ENCODE data around the gene ATP5F1E. TPM values are rescaled to one million over a fixed set of nuclear protein-coding genes. Genes with fewer than 3 reads are reported as not detected.

ATP5F1E gene
- total RNA-seq, 1 experiment from 2014 or later = 33.9 TPM

GRCh38 chr20:59006864-59007664 lies 25.1 kb downstream of the ATP5F1E start, which contains the start of gene CTSZ:
CTSZ (minus strand) TSS chr20:59007254; CDS start chr20:59007128, 126 bp downstream.
- peak; percentile 6 for DNase-seq (ENCODE audit: low read depth)

DNA sequence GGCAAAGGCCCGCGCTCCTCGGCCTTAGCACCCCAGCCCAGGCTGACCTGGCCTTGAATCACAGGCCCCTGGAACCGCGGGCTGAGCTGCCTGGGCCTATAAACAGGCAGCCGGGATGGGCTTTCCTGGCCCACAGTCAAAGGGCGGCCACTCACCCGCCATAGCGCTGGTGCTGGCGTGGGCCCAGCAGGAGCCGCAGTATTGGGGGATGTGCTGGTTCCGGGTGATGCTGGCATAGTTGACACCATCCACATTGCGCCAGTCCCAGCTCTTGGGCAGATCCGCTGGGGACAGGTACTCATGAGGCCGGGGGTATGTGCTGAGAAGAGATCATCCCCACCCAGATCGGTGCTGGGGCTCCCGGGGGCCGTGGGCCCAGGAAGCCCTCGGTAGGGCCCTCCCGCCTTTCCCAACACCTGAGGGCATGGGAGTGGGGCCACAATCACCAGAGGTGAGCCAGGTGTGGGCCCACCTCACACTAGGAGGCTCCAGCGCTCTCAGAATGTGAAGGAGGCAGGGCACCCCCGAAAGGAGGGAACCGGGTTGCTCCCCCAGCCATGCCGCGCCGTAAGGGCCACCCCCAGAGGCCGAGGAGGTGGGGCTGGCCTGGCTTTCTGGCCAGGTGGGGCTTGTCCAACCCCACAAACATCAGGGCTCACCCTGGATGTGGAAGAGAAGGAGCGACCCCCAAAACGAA lies 25.8 kb downstream of the ATP5F1E start:
- DNase-seq (ENCODE audit: low read depth) = peak; percentile 14

DNA sequence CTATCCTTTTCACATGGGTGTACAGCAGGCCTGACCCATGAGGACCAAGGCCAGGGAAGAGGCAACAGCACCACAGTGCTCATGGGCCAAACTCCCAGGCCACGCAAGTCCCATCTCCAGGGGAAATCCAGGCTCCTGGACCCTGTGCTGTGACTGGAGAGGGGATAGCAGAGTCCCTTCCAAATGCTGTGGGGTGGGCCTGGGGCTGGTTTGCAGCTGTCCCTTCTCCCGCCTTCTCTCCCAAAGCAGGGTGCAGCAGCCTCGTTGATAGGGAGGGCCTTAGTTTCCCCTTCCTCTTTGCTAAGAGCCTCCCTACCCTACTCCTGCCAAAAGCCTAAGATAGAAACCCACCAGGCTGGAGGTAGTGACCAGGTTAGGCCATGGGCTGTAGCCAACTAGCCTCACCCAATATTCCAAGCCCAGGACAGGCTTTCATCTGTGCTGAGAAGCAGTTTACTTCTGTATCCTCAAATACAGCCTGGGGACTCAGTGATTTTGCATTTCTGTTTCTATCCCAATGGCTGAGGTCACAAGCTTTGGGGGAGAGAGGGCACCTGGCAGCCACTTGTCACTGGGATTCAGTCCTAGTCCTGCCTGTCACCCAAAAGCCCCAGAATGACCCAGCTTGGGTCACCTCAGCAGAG lies 26.5 kb downstream of the ATP5F1E start:
- no peak for DNase-seq (ENCODE audit: low read depth)

DNA sequence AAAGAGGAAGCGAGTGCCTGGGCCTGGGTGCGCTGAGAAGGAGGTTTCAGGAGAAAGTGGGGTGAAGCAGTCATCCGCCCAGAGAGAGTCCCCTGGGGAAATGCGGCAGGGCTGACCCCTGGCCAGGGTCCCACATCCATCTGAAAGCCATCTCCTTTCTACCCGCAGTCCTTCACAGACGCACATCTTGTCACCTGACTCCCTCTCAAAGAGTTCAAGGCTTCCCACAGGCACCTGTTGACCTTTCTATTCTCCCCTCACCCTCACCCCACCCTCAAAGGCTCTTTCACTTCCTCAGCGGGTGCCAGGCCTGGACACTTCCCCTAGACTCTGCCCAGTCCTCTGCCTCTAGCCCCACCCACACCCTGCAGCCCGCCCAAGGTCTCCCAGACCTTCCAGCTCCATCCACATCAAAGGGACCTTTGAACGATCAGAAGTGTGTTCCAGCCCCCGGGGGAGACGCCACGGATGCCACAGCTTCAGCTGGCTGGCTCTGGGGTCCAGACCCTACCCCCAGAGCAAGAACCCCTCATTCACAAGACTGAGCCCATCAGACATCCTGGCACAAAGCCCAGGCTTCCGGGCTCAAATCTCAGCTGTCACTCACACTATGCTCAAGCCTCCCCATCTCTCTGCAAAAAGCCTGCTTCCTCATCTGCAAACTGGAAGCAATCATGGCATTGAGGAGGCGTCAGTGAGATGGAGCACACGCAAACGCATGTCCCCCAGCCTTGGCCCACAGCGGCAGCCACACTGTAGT lies 27.2 kb downstream of the ATP5F1E start:
- DNase-seq (ENCODE audit: low read depth) = no peak

GRCh38 chr20:59004493-59004762 lies 27.7 kb downstream of the ATP5F1E start:
- no peak for DNase-seq (ENCODE audit: low read depth)

DNA sequence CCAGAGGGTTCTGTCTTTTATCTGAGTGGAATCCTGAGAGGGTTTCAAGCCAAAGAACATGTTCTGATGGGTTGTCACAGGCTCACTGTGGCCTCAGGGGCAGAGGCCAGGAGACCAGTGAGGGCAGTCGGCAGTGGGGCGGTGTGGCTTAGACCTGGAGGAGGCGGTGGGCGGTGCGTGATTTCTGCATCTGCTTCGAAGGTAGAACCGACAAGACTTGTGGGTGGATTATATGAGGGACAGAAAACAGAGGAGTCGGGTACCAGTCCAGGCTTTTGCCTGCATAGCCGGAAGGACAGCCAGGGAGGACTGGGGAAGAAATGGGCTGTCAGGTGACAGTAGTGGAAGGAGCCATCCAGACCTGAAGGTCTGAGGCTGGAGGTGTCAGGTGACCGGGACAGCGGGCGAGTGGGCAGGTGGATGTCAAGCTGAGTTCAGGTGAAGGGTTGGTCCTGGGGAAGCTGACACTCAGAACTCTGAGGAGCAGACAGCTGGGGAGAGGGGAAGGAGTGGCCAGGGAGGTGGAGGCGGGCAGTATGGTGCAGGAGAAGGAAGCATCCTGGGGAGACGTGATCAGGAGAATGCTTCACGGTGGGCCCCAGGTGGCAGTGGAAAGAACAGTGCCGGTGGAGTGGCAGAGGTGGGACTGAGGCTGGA lies 28.2 kb downstream of the ATP5F1E start:
- DNase-seq (ENCODE audit: low read depth) = no peak

GRCh38 chr20:59002874-59003399 lies 29.2 kb downstream of the ATP5F1E start:
- no peak for DNase-seq (ENCODE audit: low read depth)

- no peak for DNase-seq (ENCODE audit: low read depth)
Observed at GRCh38 chr20:59002388-59002787, 29.7 kb downstream of the ATP5F1E start.

GRCh38 chr20:59001449-59002171 lies 30.5 kb downstream of the ATP5F1E start:
- no peak for DNase-seq (ENCODE audit: low read depth)

DNA sequence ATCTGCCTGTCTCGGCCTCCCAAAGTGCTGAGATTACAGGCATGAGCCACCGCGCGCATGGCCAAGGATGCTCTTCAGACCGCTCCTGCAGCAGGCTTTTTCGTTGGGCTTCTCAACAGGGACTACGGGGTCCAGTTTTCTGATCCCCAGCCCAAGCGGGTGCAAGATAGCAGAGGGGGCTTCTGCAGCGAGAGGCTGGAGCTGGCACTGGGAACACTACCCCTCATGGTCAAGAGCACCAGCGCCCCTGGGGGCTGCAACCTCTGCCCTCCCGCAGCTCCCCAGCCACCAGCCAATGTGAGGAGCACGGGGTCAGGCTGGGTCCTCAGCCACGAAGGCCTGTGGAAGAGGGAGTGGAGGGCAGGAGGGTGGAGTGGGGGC lies 31.1 kb downstream of the ATP5F1E start:
- DNase-seq (ENCODE audit: low read depth) = no peak

DNA sequence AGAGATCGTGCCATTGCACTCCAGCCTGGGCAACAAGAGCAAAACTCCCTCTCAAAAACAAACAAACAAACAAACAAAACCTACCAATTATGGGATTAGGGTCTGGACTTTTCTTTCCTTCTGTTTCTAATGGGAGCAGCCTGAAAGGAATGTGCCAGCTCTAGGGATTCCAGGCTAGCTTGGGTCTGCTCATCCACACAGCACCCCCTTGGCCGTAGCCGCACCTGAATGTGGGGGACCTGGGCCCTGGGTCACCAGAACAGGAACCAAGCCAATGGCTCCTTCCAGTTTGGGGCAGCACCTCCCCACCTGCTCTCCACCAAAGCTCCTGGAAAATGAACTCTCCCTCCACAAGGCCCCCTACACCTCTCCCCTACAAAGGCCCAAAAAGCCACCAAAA lies 31.8 kb downstream of the ATP5F1E start:
- no peak for DNase-seq (ENCODE audit: low read depth)

DNA sequence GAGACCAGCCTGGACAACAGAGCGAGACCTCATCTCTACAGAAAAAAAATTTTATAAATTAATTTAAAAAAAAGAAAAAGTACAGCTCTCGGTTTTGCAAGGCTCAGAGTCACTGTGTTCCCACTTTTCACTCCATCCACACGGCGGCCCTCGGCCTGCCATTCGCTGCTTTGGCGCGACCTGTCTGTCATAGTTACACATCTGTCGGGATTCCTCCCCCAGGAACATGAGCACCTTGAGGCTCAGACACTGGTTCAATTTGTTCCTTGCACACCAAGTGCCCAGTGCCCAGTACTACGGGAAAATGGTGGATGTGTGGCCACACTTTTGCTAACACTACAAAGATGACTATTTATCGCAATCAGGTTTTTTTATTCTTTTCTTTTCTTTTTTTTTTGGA lies 33.5 kb downstream of the ATP5F1E start:
- no peak for DNase-seq (ENCODE audit: low read depth)

- no peak for DNase-seq (ENCODE audit: low read depth)
Observed at GRCh38 chr20:58997141-58997770, 34.9 kb downstream of the ATP5F1E start.

DNA sequence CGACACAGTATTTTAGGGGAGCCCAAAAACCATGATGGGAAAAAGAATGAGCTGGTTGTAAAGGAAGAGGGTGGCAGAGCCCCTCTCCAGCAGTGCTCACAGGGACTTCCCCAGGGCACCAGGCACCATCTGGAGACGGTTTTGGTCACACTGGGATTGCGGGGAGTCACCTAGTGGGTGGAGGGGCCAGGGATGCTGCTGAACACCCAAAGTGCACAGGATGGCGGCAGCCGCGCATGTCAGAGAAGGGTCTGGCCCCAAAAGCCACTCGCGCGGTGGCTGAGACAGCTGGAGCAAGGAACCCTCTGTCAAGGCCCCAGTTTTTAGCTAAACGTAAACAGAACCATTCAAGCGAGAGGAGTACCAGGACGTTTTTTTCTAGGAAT lies 35.9 kb downstream of the ATP5F1E start:
- no peak for DNase-seq (ENCODE audit: low read depth)

GRCh38 chr20:58995461-58996225 lies 36.5 kb downstream of the ATP5F1E start:
- DNase-seq (ENCODE audit: low read depth) = no peak

GRCh38 chr20:58994390-58995159 lies 37.6 kb downstream of the ATP5F1E start:
- no peak for DNase-seq (ENCODE audit: low read depth)

GRCh38 chr20:58993332-58994248 lies 38.5 kb downstream of the ATP5F1E start:
- DNase-seq (ENCODE audit: low read depth) = no peak
